ENCODE data around the gene ITFG1.
"Not testable (repeated sequence)": the region's sequence is repeated elsewhere in the genome, so short reads cannot be mapped to it uniquely, and the experiment has no call there.

DNA sequence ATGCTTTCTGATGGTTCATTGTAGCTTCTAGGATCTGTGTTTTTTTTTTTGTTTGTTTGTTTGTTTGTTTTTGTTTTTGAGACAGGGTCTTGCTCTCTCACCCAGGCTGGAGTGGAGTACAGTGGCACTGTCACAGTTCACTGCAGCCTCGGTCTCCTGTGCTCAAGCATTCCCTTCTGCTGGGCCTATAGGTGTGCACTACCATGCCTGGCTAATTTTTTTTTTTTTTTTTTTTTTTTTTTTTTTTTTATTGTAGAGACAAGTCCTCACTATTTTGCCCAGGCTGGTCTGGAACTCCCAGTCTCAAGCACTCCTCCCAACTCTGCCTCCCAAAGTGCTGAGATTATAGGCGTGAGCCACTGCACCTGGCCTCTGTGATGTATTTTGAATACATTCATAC, 12.1 kb upstream of the ITFG1 start:
- TF ChIP-seq, protein P1, sequence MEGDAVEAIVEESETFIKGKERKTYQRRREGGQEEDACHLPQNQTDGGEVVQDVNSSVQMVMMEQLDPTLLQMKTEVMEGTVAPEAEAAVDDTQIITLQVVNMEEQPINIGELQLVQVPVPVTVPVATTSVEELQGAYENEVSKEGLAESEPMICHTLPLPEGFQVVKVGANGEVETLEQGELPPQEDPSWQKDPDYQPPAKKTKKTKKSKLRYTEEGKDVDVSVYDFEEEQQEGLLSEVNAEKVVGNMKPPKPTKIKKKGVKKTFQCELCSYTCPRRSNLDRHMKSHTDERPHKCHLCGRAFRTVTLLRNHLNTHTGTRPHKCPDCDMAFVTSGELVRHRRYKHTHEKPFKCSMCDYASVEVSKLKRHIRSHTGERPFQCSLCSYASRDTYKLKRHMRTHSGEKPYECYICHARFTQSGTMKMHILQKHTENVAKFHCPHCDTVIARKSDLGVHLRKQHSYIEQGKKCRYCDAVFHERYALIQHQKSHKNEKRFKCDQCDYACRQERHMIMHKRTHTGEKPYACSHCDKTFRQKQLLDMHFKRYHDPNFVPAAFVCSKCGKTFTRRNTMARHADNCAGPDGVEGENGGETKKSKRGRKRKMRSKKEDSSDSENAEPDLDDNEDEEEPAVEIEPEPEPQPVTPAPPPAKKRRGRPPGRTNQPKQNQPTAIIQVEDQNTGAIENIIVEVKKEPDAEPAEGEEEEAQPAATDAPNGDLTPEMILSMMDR (IDR thresholded peaks at IDR 0.05): not testable (repeated sequence)
- not testable (repeated sequence) for TF ChIP-seq POLR2A (IDR thresholded peaks at IDR 0.05)
